HepG2 (cell line): ENCODE results near the gene APLF. TPM values are rescaled to one million over a fixed set of nuclear protein-coding genes. Genes with fewer than 3 reads are reported as not detected.

Experiments
- ATAC-seq: fragments of 200-7000 bp; cut with Tn5 transposase; 3 replicates; pipeline ENCODE4 v1.9.1; 2020; ENCODE audit warnings: mild to moderate bottlenecking, moderate library complexity
- BruUV-seq: library from RNA; stranded (reverse); fragments of 400-500 nt; replicated peaks from 2 replicates; lab custom pipeline; 2021; lab: Mats Ljungman, UMichigan
- CTCF ChIA-PET: fragments of 300-600 bp; formaldehyde crosslinking; extraction: SDS; loops from one replicate; lab custom pipeline; 2021; ENCODE audit warnings: low total read pairs, inconsistent platforms, low intra/inter-chr PET ratio; lab: Yijun Ruan, JAX
- POLR2A ChIA-PET: fragments of 350-600 bp; sonication (Branson Sonifier 250); formaldehyde crosslinking; loops from one replicate; lab custom pipeline; 2020; ENCODE audit warnings: antibody characterized with exemption, inconsistent platforms; lab: Yijun Ruan, JAX
- DNase-seq: peaks from one replicate; pipeline ENCODE4 v3.0.0-alpha.2; 2015; ENCODE audit warnings: low spot score
- FAIRE-seq: peaks from 3 replicates; lab custom pipeline; 2011; peaks lifted over from hg19 to GRCh38; lab: Jason Lieb, UNC
- H2AFZ ChIP-seq: one replicate; pipeline ENCODE4 v1.6.1; 2011; ENCODE audit warnings: low read length, inconsistent platforms
- H3K27ac ChIP-seq: fragments of 300-600 bp; 3 replicates; pipeline ENCODE4 v1.8.0; 2011; ENCODE audit warnings: mixed run types, mild to moderate bottlenecking, mixed read lengths, low read length, inconsistent platforms; ENCODE audit not compliant: insufficient read depth; ENCODE audit errors: extremely low read length
- H3K27me3 ChIP-seq, 2 experiments: fragments of 200-600 bp in 1 of 2; 2 replicates in 1 of 2; 3 replicates in 1 of 2; pipeline versions ENCODE4 v1.6.0 to v1.8.0; 2011; ENCODE audit warnings: low read length in 2 of 2, mild to moderate bottlenecking in 2 of 2, moderate library complexity in 2 of 2, inconsistent platforms in 1 of 2; ENCODE audit not compliant: insufficient read depth in 2 of 2, control insufficient read depth in 1 of 2
- H3K36me3 ChIP-seq, 2 experiments: fragments of 200-600 bp in 1 of 2; replicated peaks in 1 of 2; 2 replicates in 1 of 2; 3 replicates in 1 of 2; pipeline versions ENCODE4 v1.5.1 to v1.8.0; 2011; ENCODE audit warnings: low read length in 2 of 2, inconsistent platforms in 1 of 2; ENCODE audit not compliant: insufficient read depth in 2 of 2, control insufficient read depth in 1 of 2
- H3K4me1 ChIP-seq: 2 replicates; pipeline ENCODE4 v1.5.1; 2012; ENCODE audit warnings: low read length, inconsistent platforms; ENCODE audit not compliant: insufficient read depth
- H3K4me2 ChIP-seq: 2 replicates; pipeline ENCODE4 v1.6.0; 2011; ENCODE audit warnings: low read depth, low read length, inconsistent platforms
- H3K4me3 ChIP-seq, 3 experiments: fragments of 200-600 bp in 1 of 3; sonication (generic), shearing (Covaris generic) in 1 of 3; replicated peaks in 1 of 3; 2 replicates each; pipeline ENCODE4 v1.5.1; 2011 to 2016; ENCODE audit warnings: low read length in 3 of 3, inconsistent platforms in 2 of 3, low read depth in 2 of 3, mild to moderate bottlenecking in 2 of 3, control low read depth in 1 of 3, mixed read lengths in 1 of 3; ENCODE audit not compliant: insufficient read depth in 1 of 3
- H3K79me2 ChIP-seq: one replicate; pipeline ENCODE4 v1.6.1; 2011; ENCODE audit warnings: low read length, inconsistent platforms; ENCODE audit not compliant: insufficient read depth
- H3K9ac ChIP-seq: 2 replicates; pipeline ENCODE4 v1.6.0; 2011; ENCODE audit warnings: mild to moderate bottlenecking, low read depth, low read length, inconsistent platforms; ENCODE audit not compliant: insufficient read depth
- H3K9me3 ChIP-seq: 2 replicates; pipeline ENCODE4 v1.5.1; 2012; ENCODE audit warnings: mild to moderate bottlenecking, low read length
- H4K20me1 ChIP-seq: 2 replicates; pipeline ENCODE4 v1.6.0; 2011; ENCODE audit warnings: inconsistent platforms, mild to moderate bottlenecking, low read length, moderate library complexity; ENCODE audit not compliant: insufficient read depth
- CENPT ChIP-seq: sonication (generic); formaldehyde crosslinking; IDR thresholded peaks from 2 replicates; pipeline ENCODE4 v1.8.0; 2022; ENCODE audit warnings: low read depth, mild to moderate bottlenecking, moderate library complexity, missing genetic modification reagents
- EED ChIP-seq: sonication (generic); formaldehyde crosslinking; IDR thresholded peaks from 2 replicates; pipeline ENCODE4 v1.5.0; 2020; ENCODE audit warnings: mild to moderate bottlenecking, missing genetic modification reagents
- GRHL1 ChIP-seq: sonication (generic); formaldehyde crosslinking; conservative IDR thresholded peaks from 2 replicates; pipeline ENCODE4 v1.8.0; 2022; ENCODE audit warnings: missing genetic modification reagents
- IRX3 ChIP-seq: sonication (generic); formaldehyde crosslinking; IDR thresholded peaks from 2 replicates; pipeline ENCODE4 v1.8.1; 2023; ENCODE audit warnings: mild to moderate bottlenecking, low read depth, missing genetic modification reagents, borderline replicate concordance
- SIN3B ChIP-seq: fragments of 150-350 bp; IDR thresholded peaks from 2 replicates; pipeline ENCODE4 v1.6.1; 2014; ENCODE audit warnings: low read length
- SIX1 ChIP-seq: sonication (generic); formaldehyde crosslinking; IDR thresholded peaks from 2 replicates; pipeline ENCODE4 v1.4.0; 2020; ENCODE audit warnings: missing genetic modification reagents, borderline replicate concordance
- TAF15 ChIP-seq: fragments of 200-400 bp; formaldehyde crosslinking; IDR thresholded peaks from one replicate; pipeline ENCODE4 v1.6.1; 2018; ENCODE audit warnings: mild to moderate bottlenecking, low read depth, low read length; ENCODE audit not compliant: poor library complexity, severe bottlenecking
- TBP ChIP-seq: sonication (generic); formaldehyde crosslinking; IDR thresholded peaks from 2 replicates; pipeline ENCODE4 v1.5.0; 2020; ENCODE audit warnings: missing genetic modification reagents
- ZMYM4 ChIP-seq: sonication (generic); formaldehyde crosslinking; IDR thresholded peaks from 2 replicates; pipeline ENCODE4 v1.8.1; 2023; ENCODE audit warnings: mild to moderate bottlenecking, missing genetic modification reagents
- ZNF800 ChIP-seq: sonication (generic); formaldehyde crosslinking; IDR thresholded peaks from 2 replicates; pipeline ENCODE4 v1.4.0; 2020; ENCODE audit warnings: missing genetic modification reagents
- ZNF883 ChIP-seq: sonication (generic); formaldehyde crosslinking; IDR thresholded peaks from 2 replicates; pipeline ENCODE4 v1.5.1; 2020; ENCODE audit warnings: mild to moderate bottlenecking, missing genetic modification reagents; ENCODE audit errors: not compliant biosample characterization
- ZSCAN29 ChIP-seq: sonication (generic); formaldehyde crosslinking; conservative IDR thresholded peaks from 2 replicates; pipeline ENCODE4 v1.4.0; 2020; ENCODE audit warnings: mild to moderate bottlenecking, missing genetic modification reagents
- WGBS: methylation state at CpG from one replicate; pipeline ENCODE4 v1.1.6; 2017; ENCODE audit warnings: low lambda C conversion rate; 5-methylcytosine and 5-hydroxymethylcytosine counted together
- in situ Hi-C: cut with HindIII; loops from 2 replicates; pipeline ENCODE4 v1.10.0; 2017; ENCODE audit warnings: low pct_unique_long_range_greater_than_20kb; ENCODE audit not compliant: extremely low pct_ligation_motif_present
- intact Hi-C: fragments of 100-400 bp; cut with micrococcal nuclease; formaldehyde crosslinking; loops from one replicate; pipeline ENCODE4 v1.10.0; 2022; ENCODE audit not compliant: unreplicated experiment
- polyA plus RNA-seq, 8 experiments: library from polyadenylated mRNA; depleted of rRNA in 3 of 8; stranded (reverse) in 7 of 8; unstranded in 1 of 8; fragments of >200 nt; fragmentation: Illumina TruSeq in 4 of 8; extraction: Trizol in 4 of 8; gene quantifications; 2 replicates each; pipeline versions ENCODE4 v1.2.1 to v1.2.3, GENCODE V29; 2011 to 2016; ENCODE audit warnings: low read depth in 4 of 8, missing spikeins in 1 of 8, mixed read lengths in 1 of 8; ENCODE audit not compliant: insufficient read depth in 1 of 8
- total RNA-seq, 5 experiments: library from RNA; depleted of rRNA; stranded (reverse); fragments of >200 nt; fragmentation: Illumina TruSeq; extraction: Trizol; gene quantifications; 2 replicates each; pipeline ENCODE4 v1.2.3, GENCODE V29; 2016; ENCODE audit warnings: low read depth in 1 of 5
- TF ChIP-seq, protein P1 (sequence below): sonication (generic); formaldehyde crosslinking; conservative IDR thresholded peaks from 2 replicates; pipeline ENCODE4 v1.5.0; 2020; ENCODE audit warnings: missing genetic modification reagents
- TF ChIP-seq, protein P2 (sequence below): sonication (generic); formaldehyde crosslinking; IDR thresholded peaks from 2 replicates; pipeline ENCODE4 v1.5.0; 2020; ENCODE audit warnings: missing genetic modification reagents

The APLF gene
- total and polyA plus RNA-seq, 2 of the 13 experiments (the other 11 are each of a cell fraction or from before 2014, with no cell fraction given): 0.45 to 2.2 TPM

- FAIRE-seq (no peak), DNase-seq (no peak), ATAC-seq (no peak)
- H3K4me3 ChIP-seq: no peak overlapping the region
- H3K4me1 ChIP-seq: no peaks in the 10 kb centered on the region
- no peaks in the 10 kb centered on the region for H3K36me3 ChIP-seq
- TF ChIP-seq EED (CRISPR knock-in tag): no peak
- no peak for TF ChIP-seq ZMYM4 (CRISPR knock-in tag)
- TF ChIP-seq, protein P1, sequence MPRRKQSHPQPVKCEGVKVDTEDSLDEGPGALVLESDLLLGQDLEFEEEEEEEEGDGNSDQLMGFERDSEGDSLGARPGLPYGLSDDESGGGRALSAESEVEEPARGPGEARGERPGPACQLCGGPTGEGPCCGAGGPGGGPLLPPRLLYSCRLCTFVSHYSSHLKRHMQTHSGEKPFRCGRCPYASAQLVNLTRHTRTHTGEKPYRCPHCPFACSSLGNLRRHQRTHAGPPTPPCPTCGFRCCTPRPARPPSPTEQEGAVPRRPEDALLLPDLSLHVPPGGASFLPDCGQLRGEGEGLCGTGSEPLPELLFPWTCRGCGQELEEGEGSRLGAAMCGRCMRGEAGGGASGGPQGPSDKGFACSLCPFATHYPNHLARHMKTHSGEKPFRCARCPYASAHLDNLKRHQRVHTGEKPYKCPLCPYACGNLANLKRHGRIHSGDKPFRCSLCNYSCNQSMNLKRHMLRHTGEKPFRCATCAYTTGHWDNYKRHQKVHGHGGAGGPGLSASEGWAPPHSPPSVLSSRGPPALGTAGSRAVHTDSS: no peak
- no peak for TF ChIP-seq TAF15
- TF ChIP-seq ZNF800 (CRISPR knock-in tag): no peak
- TF ChIP-seq CENPT (CRISPR knock-in tag): no peak
- TF ChIP-seq TBP (CRISPR knock-in tag): no peak
- TF ChIP-seq SIX1 (CRISPR knock-in tag): no peak
- no peak for TF ChIP-seq ZSCAN29 (CRISPR knock-in tag)
- TF ChIP-seq ZNF883 (CRISPR knock-in tag): no peak
- TF ChIP-seq GRHL1 (CRISPR knock-in tag): no peak
- no peak for TF ChIP-seq SIN3B
- TF ChIP-seq, protein P2, sequence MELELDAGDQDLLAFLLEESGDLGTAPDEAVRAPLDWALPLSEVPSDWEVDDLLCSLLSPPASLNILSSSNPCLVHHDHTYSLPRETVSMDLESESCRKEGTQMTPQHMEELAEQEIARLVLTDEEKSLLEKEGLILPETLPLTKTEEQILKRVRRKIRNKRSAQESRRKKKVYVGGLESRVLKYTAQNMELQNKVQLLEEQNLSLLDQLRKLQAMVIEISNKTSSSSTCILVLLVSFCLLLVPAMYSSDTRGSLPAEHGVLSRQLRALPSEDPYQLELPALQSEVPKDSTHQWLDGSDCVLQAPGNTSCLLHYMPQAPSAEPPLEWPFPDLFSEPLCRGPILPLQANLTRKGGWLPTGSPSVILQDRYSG (CRISPR knock-in tag): no peak
- TF ChIP-seq IRX3 (CRISPR knock-in tag): no peak
- intact Hi-C loops: no loop called here
- in situ Hi-C loops: no loop called here
- peaks cover 5% of the 10 kb centered on the region; the same call in 1 of the 2 replicates for H3K9me3 ChIP-seq
- no peaks in the 10 kb centered on the region for H3K27me3 ChIP-seq
- no peaks in the 10 kb centered on the region for H4K20me1 ChIP-seq
- ChIA-PET POLR2A (no interaction called here), CTCF (no interaction called here)
- WGBS: 27% methylated on average over 1 of the region's 1 CpG
- H3K79me2 ChIP-seq: no peaks in the 10 kb centered on the region
- H3K4me2 ChIP-seq: no peak overlapping the region
- no TSS peak for BruUV-seq
- no peak overlapping the region for H3K9ac ChIP-seq
- no peak overlapping the region for H3K27ac ChIP-seq
- H2AFZ ChIP-seq: no peak overlapping the region
Measured at GRCh38 chr2:68603059-68603458, 135.7 kb downstream of the APLF start.
